ENCODE data around the gene PEX6.

Gene PEX6

DNA sequence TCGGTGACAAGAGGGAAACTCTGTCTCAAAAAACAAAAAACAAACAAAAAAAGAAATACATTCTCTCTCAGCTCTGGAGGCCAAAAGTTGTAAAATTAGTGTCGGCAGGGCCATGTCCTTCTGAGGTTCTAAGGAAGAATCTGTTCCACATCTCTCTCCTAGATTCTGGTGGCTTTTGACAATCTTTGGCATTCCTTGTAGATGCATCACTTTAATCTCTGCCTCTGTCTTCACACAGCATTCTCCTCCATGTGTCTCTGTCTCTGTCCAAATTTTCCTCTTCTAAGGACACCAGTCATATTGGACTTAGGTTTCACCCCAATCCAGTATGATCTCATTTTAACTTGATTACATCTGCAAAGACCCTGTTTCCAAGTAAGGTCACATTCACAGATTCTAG lies 14.5 kb upstream of the PEX6 start:
- no peak for DNase-seq

DNA sequence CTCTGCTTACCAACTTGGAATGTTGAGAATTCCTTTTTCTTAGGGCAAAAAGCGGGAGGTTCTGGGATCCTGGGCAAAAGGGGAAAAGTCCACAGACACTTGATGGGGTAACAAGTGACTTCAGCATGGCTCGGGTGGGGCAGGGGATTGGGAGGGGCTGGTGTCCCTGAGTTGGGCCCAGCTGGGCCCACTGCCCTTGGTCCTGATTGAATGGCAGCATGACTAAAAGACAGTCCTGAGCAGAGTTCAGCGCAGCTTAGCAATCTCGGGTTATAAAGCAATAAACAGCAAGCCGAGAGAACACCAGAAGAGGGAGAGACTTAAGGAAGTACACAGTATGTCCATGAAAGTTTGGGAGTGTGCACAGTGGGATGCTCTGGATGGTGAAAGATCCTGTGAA lies 10.9 kb upstream of the PEX6 start:
- no peak for DNase-seq

DNA sequence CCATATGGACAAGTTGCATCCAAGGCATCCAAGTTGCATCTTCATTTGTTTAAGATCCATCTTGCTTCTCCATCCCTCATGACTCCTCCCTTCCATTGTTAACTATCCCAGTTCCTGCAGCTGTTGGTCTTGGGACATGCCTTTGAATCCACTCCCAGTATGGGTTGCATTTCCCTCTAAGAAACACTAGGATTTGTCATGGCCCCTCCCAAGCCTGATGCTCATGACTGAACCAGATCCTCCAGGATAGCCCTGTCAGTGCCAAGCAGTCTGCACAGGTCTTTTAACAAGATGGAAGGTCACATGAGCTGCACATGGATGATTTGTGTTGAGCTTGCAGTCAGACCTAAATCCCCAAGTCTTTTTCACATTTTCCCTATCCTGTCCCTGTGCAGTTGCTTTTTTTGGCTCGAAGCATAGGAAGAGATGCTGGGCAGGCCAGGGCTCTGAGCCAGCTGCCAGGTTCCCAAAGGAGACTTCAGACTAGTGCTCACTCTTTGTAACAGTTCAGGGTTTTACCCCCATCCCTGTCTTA lies 9.6 kb upstream of the PEX6 start:
- no peak for DNase-seq

DNA sequence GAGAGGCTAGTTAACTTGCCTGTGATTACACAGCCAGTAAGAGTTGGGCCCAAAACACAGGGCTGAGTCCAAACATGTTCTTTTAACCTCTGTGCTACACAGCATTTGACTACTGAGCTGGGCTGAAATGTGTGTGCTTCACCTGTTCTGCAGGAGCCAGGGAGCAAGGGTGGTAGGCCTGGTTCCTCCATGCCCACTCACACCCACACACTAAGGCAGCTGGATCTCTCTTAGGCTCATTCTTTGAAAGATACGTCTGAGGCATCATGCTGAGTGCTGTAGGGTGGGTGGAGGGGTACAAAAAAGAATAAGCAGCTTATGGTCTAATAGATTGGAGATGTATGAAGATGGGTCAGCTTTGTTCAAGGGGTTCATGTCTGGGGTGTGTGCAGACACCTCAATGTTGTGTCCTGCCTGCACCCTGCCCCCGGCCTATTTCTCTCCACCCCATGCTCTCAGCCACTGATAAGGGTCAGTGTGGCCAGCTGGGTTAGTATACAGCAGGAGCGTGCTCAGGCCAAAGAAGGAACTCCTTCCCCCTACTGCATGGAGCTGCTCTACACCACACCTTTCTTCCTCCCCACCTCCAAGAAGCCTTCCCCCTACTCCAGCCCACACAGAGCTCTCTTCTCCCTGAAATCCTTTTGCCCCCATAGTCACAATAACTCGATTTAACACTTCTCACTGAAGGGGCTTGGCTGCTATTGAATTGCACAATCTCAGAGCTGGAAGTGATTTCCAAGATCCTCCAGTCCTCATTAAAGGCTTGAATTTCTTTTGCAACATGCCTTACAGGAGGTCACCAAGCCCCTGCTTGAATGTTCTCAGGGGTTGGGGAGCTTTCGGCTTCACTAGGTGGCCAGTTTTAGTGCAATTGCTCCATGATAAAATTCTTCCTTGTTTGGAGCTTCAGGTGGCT lies 8.8 kb upstream of the PEX6 start:
- no peak for DNase-seq

DNA sequence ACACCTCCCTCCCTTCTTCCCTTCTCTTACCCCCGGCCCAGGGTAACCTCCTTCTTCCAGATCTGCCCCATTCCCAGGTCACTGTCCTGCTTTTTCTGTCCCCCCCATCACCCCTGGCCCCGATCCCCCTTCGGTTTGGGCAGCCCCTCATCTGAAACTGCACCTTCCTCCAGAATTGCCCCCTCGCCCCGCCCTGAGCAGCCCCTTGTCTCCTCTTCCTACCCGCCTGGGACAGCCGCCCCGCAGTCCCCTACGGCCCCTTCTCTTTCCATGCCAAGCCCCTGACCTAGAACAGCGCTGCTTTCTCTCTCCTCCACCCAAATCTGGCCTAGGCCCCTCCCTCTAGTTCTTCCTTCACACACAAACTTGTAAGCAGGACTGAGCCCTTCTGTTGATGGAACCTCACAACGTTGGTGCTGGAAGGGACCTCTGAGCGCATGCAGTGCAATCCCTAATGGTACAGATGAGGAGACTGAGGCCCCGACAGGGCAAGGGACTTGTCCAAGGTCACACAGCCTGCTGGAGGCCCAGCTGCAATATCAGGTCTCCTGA lies 6.0 kb upstream of the PEX6 start:
- no peak for DNase-seq

DNA sequence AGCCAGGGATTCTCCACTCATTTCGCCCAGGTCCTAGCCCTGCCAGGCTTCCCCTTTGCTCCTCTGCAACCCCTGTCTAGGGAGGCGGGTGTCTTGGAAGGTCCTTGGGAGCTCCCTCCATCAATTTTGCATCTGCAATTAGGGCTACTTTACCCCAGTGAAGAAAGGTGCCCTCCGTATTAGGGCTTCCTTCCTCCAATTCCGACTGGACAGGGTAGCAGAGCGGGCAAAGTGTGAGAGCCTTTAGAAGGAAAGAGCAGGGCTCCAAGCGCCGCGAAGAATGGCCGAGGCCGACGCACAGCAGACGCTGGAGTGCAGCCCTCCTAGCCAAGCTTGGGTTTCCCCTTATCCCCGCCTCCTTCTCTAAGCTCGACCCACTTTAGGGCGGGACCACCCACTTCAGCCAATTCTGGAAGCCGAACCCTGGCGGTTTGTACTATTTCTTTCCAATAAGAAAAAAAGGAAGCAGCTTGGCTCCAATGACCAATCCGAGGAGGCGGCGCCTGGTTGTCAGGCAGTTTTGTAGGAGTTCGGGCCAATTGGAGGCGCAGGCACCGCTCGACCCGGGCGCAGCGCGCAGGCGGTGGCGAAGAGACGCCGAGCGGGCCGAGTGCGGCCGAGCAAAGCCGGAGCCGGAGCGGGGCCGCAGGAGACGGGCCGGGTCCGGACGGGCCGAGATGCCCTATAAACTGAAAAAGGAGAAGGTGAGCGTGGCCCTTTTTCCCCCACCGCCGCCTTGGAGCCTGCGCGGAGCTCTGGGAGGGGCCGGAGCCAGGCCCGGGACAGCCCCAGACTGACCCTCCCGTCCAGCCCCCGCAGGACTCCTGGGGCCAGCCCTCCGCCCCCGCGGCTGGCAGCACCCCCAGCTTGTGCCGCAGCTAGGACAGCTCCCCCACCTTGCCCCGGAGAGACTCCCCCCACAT lies 5.3 kb upstream of the PEX6 start, which contains the start of gene PPP2R5D:
Gene PPP2R5D, plus strand, starts transcription at position 570 of the 923 bp plus-strand sequence. Its CDS starts 108 bp downstream, at position 678.
- DNase-seq: peak; percentile 92 to 98 (median 96)

DNA sequence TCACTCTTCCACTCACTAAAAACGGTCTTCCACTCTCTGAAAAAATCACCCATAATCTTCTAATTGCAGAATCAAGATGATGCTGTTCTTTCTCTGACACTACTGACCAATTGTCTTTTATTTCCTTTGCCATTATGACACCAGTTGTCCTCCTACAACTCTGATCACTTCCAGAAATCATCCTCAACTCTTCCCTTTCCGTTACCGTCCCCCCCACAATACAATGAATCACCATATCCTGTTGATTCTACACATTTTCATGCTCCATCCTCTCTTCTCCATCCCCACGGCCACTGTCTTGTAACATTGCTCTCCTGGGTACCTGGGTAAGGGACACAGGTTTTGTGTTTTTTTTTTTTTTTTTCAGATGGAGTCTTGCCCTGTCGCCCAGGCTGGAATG lies 2.9 kb upstream of the PEX6 start:
- DNase-seq: no peak

DNA sequence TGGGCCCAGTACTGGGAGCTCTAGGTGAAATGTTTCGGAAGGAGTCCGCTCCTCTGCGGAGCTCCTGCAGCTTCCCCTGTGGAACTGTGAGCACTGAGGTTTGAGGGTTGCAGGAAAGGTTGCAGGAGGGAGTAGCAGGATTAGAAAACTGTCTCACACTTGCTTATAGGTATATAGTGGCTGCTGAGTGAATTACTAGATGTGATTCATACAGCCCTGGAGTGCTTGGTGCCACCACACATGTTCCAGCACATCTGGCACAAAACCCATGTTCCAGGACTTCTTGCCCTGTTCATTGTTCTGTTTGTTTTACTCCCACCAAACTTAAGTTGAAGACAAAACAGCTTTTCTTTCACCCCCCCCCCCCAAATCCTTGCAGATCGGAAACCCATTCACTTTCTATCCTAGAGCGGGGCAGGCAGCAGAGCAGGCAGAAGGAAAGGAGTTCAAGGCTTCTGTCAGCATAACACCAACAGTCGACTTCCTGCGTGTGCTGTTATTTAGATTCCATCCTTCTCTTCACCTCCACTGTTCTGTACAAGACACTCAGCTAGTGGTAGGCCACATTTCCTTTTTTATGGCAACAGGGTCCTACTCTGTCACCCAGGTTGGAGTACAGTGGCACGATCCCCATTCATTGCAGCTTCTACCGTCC lies 669 bp upstream of the PEX6 start:
- DNase-seq: peak in 1 of 5 donors; percentile 30

DNA sequence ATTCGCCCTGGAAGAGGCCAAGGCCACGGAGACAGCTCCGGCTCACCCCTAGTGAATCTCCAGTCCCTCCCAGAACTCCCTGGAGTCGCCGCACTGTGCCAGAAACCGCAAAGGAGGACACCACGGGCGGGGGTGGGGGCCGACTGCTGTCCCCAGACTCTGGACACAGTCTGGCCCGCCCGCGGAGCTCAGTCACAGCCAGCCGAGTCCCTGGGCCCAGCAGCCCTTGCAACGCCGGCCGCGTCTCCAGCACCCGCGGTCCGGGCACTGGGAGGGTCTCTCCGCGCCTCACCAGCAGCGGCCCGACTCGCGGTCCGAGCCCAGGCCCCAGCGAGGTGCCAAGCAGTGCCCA lies 518 bp downstream of the PEX6 start:
- DNase-seq: no peak

DNA sequence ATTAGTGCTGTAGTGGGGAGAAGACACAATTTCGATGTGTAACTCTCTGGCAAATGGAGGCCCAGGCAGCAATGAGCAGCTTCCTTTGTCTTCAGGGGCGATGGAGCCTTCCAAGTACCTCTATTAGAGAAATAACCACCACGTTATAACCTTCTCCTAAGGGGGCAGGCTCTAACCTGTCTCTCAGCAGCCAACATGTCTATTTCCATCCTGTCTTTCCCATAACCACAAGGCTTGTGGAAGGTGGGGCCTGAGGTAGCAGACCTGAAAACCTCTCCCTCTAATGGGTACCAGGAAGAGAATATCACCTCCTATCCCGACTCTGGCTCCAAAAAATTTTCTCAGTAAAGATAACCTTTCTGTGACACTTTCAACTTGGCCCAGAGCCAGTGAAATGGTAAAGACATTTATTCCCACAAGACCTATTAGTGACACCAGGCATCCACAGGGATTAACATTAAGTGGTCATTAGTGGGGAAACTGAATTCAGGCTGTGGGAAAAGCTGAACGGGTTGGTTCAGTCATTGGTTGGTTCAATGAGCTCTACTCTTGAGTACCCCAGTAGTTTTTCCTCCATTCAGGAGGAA lies 4.0 kb downstream of the PEX6 start:
- DNase-seq: no peak

DNA sequence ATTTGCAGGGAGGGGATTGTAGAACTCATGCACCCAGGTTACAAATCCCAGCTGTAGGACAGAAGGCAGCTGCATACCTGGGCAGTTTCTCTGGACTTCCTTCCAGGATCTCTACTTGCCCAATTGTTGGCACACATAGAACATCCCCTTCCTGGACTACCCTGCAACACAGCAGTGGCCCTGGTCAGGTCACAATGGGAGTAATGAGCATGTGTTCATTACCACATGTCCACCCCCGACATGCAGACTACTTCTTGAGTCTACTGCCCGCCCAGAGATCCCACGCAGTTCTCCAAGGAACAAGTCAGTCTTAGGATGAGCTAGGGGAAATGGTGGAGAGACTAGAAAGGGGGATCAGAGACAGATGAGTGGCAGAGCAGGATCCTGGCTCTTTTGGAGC lies 5.1 kb downstream of the PEX6 start:
- no peak for DNase-seq

DNA sequence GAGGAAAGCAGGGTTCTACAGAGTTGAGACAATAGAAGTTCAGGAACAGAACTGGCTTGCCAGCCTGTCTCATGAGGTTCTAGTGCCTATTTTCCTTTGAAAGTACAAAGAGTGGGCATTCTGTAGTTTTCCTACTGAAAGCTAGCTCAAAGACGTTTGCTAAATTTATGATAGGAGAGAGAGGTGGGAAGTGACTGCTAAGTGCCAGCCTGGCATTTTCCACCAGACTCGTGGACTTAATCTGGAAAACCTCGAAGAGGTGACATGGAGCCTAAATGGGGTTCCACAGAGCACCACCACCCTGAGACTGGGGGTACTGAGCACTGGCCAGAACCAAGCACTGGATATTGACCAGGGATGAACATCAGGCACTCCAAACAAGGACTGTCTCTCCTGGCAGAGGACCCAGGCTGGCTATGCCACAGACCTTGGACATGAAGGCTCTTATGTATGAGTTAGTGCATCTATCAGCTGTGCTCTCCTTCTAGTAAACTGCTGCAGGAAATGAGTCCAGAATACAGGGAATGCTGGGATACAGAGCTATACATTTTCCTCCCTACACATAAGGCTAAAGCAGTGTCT lies 7.1 kb downstream of the PEX6 start:
- DNase-seq: no peak

DNA sequence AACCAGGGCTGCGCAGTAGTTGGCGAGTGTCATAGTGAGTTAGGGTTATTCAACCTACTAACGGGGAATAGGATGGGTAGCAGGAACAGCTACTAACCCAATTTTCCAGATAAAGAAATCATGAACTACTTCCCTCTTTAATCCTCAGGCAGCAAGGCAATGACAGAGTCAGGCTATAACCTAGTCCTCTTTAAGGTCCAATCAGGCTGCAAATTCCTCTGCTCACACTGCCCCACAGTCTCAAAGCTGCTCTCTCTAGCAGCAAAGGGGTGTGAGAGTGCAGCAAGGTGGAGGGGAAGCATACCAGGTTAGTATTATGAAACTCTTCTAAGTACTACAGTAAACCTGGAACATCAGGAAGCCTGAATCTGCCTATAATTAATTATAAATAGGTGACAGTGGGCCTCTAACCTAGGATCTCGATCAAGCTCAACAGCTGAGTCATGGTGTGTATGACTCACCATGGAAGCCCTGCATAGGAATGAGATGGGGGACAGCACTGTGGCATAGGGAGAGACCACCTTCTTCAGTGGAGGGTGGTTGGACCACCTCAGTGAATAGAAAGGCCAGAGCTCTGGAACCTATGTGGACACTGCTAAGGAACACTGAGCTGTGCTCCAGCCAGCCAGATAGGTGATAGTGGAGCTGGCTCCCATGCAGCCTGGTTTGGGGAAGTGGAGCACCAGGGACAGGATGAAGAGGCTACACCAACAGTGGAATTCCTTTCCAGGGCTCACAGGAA lies 7.9 kb downstream of the PEX6 start:
- DNase-seq: no peak

DNA sequence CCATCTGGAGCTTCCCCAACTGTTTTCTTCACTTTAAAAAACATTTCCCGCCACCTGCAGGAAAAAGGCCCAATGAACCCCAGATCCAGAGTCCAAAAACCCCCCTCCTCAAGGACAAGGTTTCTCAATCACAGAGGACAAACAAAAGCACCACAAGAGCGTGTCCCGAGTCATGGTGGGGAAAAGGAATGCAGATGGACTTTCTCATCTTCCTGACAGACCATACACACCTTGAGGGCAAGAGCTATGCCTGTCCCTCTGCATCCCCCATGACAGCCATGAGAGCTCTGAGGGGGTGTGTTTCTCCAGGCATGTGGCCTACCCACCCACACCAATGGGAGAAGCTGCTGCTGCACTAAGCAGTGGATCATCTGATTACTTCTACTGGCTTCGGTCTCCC lies 9.0 kb downstream of the PEX6 start:
- DNase-seq: no peak

DNA sequence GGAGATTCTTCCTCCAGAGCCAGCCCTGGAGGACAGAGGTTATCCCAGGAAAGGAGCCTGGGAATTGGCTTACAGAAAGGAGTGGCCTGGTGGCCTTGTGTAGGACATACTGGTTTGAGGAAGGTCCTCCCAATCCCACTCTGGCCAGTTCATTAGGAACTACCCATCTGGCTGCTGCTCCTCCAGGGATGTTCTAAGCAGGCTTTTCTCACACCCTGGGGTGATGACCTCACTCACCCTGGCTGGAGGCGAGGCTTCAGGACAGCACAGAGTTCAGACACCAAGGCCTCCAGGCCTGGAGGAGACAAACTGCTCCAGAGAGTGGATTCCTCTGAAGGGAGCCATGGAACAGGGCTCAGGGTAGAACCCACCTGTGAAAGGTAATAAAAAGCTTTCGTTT lies 9.6 kb downstream of the PEX6 start:
- no peak for DNase-seq

DNA sequence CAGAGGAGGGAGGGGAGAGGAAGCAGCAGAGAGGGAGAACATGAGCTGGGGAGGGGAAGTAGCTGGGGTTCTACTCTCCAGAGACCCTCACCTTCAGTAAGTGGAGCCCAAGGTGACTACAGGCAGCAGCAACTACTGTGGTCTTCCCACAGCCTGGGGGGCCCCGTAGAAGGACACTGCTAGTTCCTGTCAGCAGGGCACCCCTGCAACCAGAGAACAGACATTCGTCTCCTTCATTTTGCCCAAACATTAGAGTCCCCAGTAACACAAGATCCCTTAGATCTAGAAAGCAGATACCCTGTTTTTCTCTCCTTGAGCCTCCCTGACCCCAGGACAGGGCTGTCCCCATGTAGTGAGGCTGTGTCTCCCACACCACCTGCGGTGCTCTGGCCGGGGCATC lies 10.2 kb downstream of the PEX6 start:
- DNase-seq: no peak

DNA sequence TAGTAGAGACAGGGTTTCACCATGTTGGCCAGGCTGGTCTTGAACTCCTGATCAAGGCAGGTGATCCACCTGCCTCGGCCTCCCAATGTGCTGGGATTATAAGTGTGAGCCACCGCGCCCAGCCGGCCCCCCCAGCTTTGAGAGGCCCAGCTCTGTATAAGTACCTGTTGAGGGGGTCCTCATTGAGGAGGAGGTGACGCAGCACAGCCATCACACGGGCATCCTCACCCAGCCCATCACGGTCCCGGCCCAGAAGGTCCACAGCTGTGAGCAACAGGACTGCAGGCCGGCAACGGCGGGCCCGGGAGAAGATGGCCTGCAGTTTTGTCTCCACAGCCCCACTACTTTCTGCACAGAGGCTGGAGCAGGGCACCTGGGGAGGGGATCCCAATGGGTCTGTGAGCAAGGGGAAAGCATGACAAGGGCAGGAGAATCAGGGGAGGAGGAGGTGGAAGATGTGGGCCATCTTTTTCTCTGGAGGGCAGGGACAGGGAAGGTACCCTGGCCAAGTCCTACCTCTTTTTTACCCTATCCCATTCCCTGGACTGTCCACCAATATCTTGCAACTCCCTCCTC lies 10.8 kb downstream of the PEX6 start:
- no peak for DNase-seq

DNA sequence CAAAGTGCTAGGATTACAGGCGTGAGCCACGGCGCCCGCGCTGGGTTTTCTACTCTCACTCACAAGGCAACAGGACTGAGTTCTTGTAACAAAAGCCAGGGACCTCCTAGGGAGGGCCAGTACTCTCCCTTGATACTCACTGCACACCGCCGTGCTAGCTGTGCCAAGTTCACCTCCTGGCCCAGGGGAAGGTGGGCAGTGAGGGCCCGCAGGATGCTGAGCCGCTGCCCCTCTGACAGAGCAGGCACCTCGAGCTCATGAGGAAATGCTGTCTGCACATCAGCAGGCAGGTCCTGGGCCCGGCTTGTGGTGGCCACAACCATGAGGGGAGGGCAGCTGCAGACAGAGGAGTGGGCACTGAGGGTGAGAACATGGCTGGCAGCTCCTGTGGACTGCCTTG lies 11.8 kb downstream of the PEX6 start:
- DNase-seq: no peak

DNA sequence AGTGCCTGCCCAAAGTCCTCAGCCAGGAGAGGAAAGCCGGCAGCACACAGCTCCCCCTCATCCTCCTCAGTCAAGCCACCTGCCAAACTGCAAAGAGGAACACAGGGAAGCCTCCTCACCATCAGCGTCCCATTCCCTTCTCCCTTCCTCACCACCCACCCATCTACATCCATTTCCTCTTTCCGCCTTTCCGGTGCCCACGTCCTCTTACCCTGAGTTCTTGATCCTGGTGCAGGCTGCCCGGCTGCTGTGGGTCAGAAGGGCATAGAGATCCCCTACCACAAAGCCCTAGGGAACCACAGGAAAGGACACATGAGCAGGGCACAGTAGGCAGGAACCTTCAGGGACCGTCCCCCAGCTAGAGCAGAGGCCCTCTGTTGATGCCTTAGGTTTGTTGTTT lies 12.4 kb downstream of the PEX6 start:
- no peak for DNase-seq

DNA sequence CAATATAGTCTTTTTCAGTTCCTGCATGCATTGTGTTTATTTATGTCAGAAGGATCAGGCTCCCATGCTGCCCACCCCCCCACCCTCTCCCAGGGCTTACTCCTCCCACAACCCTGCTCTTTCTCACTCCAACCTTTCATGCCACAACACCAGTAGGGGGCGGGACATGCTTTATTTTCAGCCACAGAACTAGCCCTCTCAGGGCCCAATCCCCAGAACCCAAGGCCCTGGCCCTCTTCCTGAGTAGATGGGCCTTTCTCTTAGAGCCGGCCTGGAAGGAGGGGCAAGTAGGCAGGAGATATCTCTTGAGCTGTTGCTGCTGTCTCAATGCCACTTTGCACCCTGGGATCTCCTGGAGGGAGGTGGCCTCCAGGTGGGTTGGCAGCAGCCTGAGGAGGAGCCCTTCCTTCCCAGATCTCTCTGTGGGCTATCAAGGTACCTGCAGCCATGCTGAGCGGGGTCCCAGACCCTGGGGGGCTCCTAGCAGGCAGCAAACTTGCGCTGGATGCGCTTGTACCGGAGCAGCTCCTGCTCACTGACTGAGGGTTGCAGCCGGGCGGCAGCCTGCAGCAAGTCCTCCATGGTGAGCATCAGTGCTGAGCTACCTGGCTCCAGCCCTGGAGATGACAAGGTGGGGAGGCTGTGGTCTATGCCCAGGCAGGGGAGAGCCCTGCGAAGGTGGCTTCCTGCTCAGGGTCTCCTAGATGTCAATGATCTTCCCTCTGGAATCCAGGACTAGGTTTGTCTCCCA lies 15.0 kb downstream of the PEX6 start:
- peak in 1 of 5 donors; percentile 46 for DNase-seq

Measured in T-helper 1 cell (primary cell).